ENCODE results near the gene B4GALNT1.

GRCh38 chr12:57591782-57592325 lies 41.1 kb downstream of the B4GALNT1 start:
- TF ChIP-seq POLR2A (IDR thresholded peaks at IDR 0.05), result no peak
- no peak for TF ChIP-seq CTCF (IDR thresholded peaks at IDR 0.05)

Measured in body of pancreas (tissue), 4 donors.